GM21786 (cell line): ENCODE results near the gene GOLGB1.
"Not testable (repeated sequence)": the region's sequence is repeated elsewhere in the genome, so short reads cannot be mapped to it uniquely, and the experiment has no call there.

ENCODE experiments used
- ATAC-seq: cut with Tn5 transposase; IDR thresholded peaks from one replicate; pipeline ENCODE4 v1.9.1; 2021; ENCODE audit not compliant: unreplicated experiment

Gene GOLGB1

DNA sequence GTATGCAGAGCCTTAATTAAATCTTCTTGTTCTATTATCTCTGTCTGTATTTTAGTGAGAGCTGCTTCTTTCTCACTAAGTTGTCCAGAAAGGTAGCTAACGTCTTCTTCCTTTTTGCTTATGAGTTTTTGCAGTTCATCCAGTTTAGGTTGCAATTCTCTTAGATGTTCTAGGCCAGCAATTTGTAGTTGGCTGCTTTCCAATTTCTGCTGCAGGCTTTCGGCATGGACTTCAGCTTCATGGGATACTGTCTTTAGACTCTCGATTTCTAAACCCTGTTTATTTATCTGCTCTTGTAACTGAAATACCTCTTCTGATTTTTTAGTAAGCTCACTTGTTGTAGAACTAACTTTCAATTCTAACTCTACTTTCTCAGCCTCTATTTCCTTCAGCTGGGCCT lies 53.4 kb downstream of the GOLGB1 start:
- no peak for ATAC-seq

DNA sequence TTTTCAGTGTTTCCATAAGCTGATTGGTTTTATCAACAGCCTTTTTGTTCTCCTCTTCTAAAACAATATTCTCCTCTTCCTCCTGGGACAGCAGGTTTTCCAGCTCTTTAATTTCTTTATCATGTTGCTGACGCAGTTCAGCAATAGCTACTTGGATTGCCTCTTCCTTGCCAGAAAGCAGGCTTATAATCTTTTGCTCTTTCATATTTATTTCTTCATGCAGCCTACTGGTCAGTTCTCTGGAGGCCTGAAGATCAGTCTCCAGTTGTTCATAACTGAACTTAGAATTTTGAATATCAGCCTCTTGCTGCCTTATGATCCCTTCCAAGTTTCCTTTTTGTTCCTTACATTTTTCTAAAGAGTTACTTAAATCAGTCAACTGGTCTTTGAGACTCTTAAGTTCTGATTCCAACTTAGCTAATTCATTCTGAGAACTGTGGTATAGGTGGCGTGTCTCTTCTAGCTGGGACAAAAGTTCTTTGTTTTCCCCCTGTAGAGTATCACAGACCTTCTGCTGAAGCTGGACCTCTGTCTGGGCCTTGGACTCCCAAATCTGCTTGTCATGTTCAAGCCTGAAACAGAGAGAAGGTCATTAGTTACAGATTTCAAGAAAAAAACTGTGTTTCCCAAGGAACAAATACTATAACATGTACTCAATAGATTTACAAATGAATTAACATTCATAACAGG lies 57.4 kb downstream of the GOLGB1 start:
- no peak for ATAC-seq

GRCh38 chr3:121690777-121691405 lies 58.6 kb downstream of the GOLGB1 start:
- ATAC-seq: peak; percentile 80

DNA sequence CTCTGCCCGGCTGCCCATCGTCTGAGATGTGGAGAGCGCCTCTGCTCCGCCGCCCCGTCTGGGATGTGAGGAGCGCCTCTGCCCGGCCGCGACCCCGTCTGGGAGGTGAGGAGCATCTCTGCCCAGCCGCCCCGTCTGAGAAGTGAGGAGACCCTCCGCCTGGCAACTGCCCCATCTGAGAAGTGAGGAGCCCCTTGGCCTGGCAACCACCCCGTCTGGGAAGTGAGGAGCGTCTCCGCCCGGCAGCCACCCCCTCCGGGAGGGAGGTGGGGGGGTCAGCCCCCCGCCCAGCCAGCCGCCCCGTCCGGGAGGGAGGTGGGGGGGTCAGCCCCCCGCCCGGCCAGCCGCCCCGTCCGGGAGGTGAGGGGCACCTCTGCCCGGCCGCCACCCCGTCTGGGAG lies 60.8 kb downstream of the GOLGB1 start:
- ATAC-seq: not testable (repeated sequence)

DNA sequence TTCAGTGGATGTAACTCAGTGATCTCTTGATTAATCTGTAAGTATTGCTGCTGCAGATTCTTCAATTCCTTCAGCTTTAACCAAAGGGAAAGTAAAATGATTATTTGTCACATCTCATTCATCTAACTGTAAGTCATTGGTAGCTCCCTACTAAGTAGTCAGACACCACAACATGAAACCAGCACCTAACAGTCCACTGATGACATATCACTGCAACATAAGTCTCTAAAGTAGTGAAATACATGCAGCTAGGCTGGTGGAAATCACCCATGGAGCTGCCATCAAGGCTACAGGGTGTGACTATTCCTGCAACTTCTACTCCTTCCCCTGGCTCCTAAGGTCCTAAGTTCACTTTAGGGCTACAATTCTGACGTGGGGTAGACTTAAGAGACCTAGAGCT lies 67.7 kb downstream of the GOLGB1 start:
- no peak for ATAC-seq

GRCh38 chr3:121677141-121677540 lies 72.4 kb downstream of the GOLGB1 start:
- no peak for ATAC-seq

DNA sequence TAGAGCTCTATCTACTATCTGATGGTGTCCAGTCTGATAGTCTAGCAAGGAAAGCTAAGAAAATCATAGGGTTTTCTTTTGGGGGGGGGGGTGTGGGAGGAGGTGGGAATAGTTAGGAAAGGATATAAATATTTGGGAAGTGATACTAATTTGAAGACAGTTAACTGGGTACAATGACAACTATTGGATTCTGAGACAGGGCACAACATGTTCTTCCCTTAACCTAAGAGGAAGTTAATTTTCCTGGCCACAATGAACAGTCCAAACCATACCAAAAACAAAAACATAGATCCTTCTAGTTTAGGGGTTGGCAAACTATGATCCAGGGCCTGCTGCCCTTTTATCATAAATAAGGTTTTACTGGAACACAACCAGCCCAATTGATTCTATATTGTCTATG lies 78.9 kb downstream of the GOLGB1 start:
- ATAC-seq: no peak

- ATAC-seq: no peak
Measured at GRCh38 chr3:121667333-121667732, 82.2 kb downstream of the GOLGB1 start.

DNA sequence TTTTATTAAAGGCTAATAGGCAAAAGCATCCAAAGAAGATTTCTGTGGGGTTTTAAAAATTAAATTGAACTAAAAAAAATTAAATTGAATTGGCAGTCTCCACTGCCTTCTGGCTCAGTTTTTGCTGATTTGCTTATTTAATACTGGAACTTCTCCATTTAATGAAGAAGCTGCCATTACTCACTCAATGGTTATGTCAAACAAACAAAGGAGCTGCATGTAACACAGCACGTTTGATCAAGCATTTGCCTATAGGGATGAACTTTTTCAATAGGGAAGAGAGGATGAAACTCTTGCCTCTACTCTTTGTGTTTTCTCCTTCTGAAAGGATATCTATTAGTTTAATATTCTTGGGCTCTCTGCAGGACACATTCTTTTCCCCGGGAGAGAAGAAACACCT lies 84.1 kb downstream of the GOLGB1 start:
- ATAC-seq: no peak

GRCh38 chr3:121663171-121663847 lies 86.2 kb downstream of the GOLGB1 start:
- no peak for ATAC-seq

- no peak for ATAC-seq
Measured at GRCh38 chr3:121662742-121663141, 86.8 kb downstream of the GOLGB1 start.

DNA sequence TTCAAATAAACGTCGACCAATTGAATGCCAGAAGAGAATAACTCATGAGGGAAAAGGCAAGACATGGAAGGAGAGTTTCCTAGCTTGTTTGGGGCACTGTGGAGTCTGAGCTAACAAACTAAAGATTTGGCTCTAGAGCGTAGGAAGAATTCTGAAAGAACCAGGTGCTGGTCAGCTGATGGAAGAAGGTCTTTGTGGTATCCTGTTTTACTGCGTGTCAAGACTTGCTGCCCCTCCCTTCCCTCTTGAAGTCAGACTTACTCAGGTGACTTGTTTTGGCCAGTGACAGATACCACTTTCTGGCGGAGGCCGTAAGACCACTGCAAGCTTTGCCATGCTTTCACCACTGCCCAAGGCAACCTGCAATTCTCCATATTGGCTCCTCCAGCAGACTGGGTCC lies 88.2 kb downstream of the GOLGB1 start:
- ATAC-seq: no peak

DNA sequence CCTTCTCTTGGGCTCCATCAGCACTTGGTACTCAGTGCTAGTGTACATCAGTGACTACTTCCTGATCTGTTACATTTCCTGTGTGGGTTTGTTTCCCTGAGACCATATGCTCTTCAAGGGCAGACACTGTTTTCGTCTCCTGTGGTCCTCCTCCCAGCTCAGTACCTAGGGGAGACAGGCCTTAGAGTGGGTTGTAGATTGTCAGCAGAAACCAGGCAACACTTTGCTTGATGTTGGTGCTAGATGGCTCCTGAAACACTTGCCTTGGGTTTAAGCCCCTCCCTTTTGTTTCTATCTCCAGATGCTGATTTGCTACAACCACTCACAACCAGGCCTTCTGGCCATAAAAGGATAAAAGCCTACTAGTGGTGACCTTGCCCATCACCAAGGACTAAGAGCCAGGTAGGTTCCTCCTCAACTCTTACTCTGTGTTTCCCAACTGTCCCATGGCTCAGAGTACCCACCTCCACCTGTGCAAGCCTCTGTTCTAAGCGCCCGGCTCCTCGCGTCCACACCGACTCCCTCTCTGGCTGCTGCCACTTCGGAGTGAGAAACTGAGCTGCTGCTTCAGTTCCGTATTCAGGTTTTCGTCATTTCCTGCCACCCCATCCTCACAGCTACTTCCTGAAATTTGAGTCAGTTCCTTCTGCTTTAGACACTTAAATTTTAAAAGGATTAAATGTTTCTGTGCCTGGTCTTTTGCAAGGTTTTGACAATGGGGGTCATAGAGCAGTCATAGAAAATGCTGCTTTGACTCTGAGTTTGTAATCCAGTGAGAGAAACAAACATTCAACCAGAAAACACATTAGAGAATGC lies 89.0 kb downstream of the GOLGB1 start, which contains the start of gene HCLS1:
HCLS1 (minus strand) TSS at position 548 of the 816 bp plus-strand sequence. CDS start 2,556 bp downstream, outside the sequence.
- peak; percentile 85 for ATAC-seq

GRCh38 chr3:121659586-121659985 lies 90.0 kb downstream of the GOLGB1 start:
- ATAC-seq: no peak

DNA sequence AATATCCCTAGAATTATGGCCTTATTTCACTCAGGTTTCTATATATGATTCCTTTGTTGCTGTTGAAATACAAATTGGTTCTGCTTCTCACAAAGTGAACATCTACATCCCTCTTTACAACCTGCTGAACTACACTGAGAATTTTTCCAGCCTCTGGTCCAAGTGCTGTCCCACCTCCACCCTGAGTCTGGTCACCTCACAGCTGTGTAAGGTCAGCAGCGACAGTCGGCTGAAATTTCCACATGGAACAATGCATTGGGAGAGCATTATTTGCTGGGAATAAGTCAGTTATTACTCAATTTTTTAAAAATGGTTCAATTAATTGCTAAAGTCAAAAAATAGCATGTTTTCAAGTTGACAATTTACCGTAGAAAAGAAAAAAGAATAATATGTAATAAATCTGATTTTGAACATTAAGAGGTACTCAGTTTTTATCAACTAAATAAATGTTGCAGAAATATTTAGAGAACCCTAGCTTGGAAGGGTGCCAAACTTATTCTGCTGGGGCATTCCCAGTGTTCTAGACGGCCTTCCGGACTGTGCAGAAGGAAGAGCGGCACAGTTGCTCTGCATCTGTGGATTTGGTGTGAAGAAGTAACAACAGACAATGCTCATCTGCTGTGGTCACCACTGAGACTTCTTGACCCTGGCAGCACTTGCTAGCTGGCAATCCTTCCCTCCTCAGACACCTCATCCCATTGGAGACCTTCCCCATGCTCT lies 90.7 kb downstream of the GOLGB1 start:
- ATAC-seq: no peak

DNA sequence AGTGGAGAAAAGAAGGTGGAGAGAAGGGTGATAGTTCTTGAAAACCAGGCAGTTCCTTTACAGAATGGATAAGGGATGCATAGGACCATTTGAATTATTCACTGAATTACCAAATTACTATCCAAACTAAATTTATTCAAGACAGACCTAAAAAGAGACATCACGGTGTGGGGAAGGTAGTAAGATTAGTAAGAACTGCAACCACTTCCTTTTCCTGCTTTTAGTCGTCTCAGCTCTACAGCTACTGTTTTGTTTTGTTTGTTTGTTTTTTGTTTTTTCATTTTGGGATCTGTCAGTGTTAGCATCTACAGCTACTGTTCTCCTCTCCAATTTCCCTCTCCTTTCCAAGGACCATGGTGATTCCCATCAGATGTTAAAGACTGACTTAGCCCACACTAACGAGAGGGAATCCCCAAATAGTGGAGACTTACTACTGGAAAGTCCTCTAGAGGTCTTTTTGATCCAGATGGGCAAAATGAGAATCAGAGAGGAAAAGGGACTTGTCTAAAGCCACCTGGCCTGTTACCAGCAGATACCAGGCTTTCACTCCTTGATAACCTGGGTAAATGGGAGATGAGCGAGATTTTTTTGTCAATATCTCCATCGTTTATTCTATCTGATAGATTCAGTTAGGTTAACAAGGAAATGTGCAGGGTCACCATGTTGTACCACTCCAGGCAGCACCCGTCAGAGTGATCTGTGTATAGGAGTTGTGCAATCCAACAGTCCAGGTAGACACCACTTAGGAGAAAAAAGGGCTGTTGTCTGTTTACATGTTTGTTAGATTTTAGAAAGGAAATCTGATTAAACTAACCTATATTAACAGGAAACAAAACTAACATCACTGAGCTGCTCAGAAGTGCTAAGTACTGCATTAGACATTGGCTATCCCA lies 94.8 kb downstream of the GOLGB1 start:
- ATAC-seq: peak; percentile 74

DNA sequence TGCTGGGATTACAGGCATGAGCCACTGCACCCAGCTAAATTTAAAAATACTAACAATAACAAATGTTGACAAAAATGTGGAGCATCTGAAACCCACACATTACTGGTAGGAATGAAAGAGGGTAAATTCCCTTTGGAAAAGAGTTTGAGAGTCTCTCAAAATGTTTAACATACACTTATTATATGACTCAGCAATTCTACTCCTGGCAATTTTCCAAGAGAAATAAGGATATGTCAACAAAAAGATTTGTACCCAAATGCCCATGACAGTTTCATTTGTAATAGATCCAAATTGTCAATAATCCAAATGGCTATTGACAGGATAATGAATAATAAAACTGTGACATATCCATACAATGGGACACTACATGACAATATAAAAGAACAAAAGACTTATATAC lies 97.9 kb downstream of the GOLGB1 start:
- no peak for ATAC-seq

GRCh38 chr3:121649645-121650044 lies 99.9 kb downstream of the GOLGB1 start:
- no peak for ATAC-seq

- ATAC-seq: no peak
Measured at GRCh38 chr3:121648219-121648958, 101.2 kb downstream of the GOLGB1 start.
